ENCODE results near the gene SLC25A47. TPM values are rescaled to one million over a fixed set of nuclear protein-coding genes. Genes with fewer than 3 reads are reported as not detected.

SLC25A47 gene
- total RNA-seq, 2 donors from 2014 or later: not detected

DNA sequence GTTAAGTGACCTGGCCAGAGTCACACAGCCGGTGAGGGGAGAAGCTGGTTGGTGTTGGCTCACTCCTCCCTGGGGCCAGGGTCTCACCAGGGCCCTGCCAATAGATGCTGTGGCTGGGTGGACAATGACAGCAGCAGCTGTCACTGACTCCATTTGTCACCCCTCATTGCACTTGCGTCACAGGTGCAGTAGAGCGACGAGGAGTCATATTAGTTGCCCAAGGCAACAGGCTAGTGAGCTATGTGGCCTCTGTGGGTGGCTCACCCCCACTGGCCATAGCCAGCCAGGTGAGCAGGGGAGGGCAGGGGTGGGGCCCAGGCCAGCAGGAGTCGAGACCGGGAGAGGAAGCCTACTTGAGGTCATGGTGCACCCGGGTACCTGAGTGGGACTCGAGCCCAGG is 9.7 kb downstream of the SLC25A47 start:
- WGBS, 2 donors: 86 to 95% methylated on average over 7 to 8 of the region's 8 CpGs
- ATAC-seq (no peak), DNase-seq (peak in 3 of 4 donors; percentile 28 to 51 (median 41))
- Histone ChIP-seq H3K27ac (no peak overlapping the region), H3K27me3 (no peaks in the 10 kb centered on the region), H3K4me3 (no peak overlapping the region), H3K9me3 (no peaks in the 10 kb centered on the region), H3K4me1 (peaks cover 12% of the 10 kb centered on the region), H3K36me3 (replicated peaks in 1 of 2; ENCODE audit: insufficient read depth in 1 of 2, low read depth in 2 of 2) (peaks cover 0 to 4% of the 10 kb centered on the region in 2 donors)
- intact Hi-C loops (cut with DNase I): no loop called here
- TF ChIP-seq POLR2A (IDR thresholded peaks at IDR 0.05): no peak
- TF ChIP-seq, protein P1, sequence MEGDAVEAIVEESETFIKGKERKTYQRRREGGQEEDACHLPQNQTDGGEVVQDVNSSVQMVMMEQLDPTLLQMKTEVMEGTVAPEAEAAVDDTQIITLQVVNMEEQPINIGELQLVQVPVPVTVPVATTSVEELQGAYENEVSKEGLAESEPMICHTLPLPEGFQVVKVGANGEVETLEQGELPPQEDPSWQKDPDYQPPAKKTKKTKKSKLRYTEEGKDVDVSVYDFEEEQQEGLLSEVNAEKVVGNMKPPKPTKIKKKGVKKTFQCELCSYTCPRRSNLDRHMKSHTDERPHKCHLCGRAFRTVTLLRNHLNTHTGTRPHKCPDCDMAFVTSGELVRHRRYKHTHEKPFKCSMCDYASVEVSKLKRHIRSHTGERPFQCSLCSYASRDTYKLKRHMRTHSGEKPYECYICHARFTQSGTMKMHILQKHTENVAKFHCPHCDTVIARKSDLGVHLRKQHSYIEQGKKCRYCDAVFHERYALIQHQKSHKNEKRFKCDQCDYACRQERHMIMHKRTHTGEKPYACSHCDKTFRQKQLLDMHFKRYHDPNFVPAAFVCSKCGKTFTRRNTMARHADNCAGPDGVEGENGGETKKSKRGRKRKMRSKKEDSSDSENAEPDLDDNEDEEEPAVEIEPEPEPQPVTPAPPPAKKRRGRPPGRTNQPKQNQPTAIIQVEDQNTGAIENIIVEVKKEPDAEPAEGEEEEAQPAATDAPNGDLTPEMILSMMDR (IDR thresholded peaks at IDR 0.05): no peak

DNA sequence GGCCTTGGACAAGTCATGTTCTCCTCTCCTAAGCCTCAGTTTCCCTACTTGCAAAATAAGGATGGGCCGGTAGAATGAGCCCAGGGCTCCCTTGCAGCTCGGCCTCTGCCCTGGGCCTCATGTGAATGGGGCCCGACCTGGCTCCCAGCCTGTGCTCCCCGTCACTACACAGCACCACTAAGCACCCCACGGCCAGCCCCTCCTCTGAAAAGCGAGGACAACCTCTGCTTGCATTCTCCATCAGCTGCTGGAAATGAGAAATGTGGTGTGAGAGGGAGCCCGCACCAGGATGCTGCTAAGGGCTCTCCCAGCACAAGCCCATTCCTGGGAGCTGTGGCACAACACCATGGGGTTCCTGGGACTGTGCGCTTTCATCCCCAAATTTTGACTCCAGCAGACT is 10.2 kb downstream of the SLC25A47 start:
- ATAC-seq: no peak
- H3K9me3 ChIP-seq: no peaks in the 10 kb centered on the region
- 89 to 97% methylated on average over 7 of the region's 8 CpGs for WGBS, 2 donors
- DNase-seq: no peak
- no peak for TF ChIP-seq POLR2A (IDR thresholded peaks at IDR 0.05)
- TF ChIP-seq, protein P1 (IDR thresholded peaks at IDR 0.05): no peak
- H3K4me1 ChIP-seq: peaks cover 9% of the 10 kb centered on the region
- intact Hi-C loops (cut with DNase I): no loop called here
- H3K27me3 ChIP-seq: no peaks in the 10 kb centered on the region
- H3K4me3 ChIP-seq: no peak overlapping the region
- no peak overlapping the region for H3K27ac ChIP-seq
- H3K36me3 ChIP-seq (replicated peaks in 1 of 2; ENCODE audit: insufficient read depth in 1 of 2, low read depth in 2 of 2): peaks cover 0 to 4% of the 10 kb centered on the region in 2 donors

DNA sequence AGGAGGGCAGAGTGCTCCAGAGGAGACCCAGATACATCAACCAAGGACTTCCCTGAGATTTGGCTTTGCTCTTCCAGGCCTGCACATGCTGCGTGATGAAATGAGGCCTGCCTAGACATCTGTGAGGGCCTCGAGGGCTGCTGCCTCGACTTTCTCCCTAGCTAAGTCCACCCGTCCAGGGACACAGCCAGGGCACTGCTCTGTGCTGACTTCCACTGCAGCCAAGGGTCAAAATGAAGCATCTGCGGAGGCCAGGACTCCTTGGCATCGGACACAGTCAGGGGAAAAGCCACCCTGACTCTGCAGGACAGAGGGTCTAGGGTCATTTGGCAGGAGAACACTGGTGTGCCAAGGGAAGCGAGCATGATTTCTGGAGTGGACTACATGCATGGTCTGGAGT is 10.7 kb downstream of the SLC25A47 start:
- no peak overlapping the region for H3K27ac ChIP-seq
- WGBS, 2 donors: 82 to 87% methylated on average over 6 to 7 of the region's 7 CpGs
- H3K4me1 ChIP-seq: peaks cover 4% of the 10 kb centered on the region
- ATAC-seq: no peak
- H3K27me3 ChIP-seq: no peaks in the 10 kb centered on the region
- H3K4me3 ChIP-seq: no peak overlapping the region
- TF ChIP-seq, protein P1 (IDR thresholded peaks at IDR 0.05): no peak
- no peak for TF ChIP-seq POLR2A (IDR thresholded peaks at IDR 0.05)
- no peaks in the 10 kb centered on the region for H3K9me3 ChIP-seq
- no peak for DNase-seq
- peaks cover 0 to 4% of the 10 kb centered on the region in 2 donors for H3K36me3 ChIP-seq (replicated peaks in 1 of 2; ENCODE audit: insufficient read depth in 1 of 2, low read depth in 2 of 2)
- intact Hi-C loops (cut with DNase I): no loop called here

DNA sequence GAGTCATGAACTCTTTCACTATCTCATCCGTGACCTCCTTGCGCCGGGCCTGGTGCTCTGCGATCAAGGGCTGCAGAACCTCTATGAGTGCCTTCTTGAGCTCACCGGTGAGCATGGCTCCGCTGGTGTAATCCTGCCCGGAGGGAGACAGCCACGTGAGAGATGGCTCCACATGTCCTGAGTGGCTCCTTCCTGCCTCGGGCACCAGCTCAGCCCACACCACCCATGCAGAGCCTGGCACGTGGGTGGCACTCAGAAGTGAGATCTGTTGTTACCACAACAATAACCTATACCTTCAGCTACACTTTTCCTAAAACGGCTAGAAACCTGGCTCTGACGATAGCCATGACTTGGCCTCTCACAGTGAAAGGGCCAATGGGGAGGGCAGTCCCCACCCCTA is 11.8 kb downstream of the SLC25A47 start:
- no peak overlapping the region for H3K27ac ChIP-seq
- H3K36me3 ChIP-seq (replicated peaks in 1 of 2; ENCODE audit: insufficient read depth in 1 of 2, low read depth in 2 of 2): peaks cover 0 to 4% of the 10 kb centered on the region in 2 donors
- no peaks in the 10 kb centered on the region for H3K4me1 ChIP-seq
- ATAC-seq (no peak), DNase-seq (no peak)
- TF ChIP-seq, protein P1 (IDR thresholded peaks at IDR 0.05): no peak
- TF ChIP-seq POLR2A (IDR thresholded peaks at IDR 0.05): no peak
- H3K27me3 ChIP-seq: no peaks in the 10 kb centered on the region
- H3K4me3 ChIP-seq: no peak overlapping the region
- WGBS, 2 donors: 87 to 91% methylated on average over 12 of the region's 12 CpGs
- no peaks in the 10 kb centered on the region for H3K9me3 ChIP-seq
- intact Hi-C loops (cut with DNase I): no loop called here

Data from body of pancreas (tissue), 4 donors.